ENCODE results near the gene FAM240B.

The FAM240B gene

DNA sequence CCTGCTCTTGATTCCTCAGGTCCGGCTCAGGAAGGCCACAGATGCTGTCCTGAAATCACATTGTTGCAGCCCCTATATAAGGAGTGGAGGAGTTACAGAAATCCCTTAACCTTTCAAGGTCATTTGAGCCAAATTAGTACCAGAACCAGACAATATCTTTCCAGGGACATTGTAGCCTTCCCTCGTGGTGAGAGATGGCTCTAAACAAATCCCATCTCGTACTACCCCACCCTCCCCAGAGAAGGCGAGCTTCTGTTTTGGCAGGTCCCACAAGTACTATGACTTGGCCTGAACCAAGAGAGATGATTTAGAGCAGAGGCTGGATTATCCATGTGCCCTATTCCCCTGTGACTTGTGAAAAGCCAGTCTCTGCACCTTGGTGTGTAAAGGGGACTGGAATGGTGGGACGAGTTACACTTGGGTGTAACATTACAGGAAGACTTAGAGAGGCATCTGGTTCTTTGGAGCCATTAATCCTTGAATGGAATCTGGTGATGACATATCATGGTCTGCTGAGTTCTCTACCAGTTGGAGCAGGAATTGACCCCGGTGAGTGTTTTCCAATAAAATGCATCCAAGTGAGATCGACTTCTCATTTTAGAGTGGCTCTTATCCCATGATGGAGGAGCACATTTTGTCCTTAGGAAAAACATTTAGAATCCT, at the start of gene FAM240B:
Gene FAM240B (minus strand): TSS at position 51 of the 663 bp plus-strand sequence. CDS start 16,134 bp downstream, outside the sequence.
- no peak for FAIRE-seq

DNA sequence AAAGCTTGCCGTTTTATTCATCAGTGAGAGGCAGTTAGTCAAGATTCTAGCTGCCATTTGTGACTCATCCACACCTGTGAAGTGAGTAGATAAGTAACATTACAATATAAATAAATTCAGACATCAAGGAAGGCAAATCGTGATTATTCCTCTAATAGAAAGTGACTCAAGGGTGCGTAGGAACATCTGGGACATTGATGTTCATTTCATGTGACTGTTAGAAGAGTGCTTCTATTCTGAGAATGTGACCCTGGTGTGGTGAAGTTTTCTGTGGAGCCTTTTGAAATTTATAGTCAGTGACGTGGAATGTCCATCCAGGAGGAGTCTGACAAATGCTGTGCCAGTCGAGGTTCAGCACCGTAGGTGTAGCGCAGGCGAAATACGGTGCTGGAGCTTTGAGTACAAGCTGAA, 48.4 kb upstream of the FAM240B start:
- FAIRE-seq = no peak

DNA sequence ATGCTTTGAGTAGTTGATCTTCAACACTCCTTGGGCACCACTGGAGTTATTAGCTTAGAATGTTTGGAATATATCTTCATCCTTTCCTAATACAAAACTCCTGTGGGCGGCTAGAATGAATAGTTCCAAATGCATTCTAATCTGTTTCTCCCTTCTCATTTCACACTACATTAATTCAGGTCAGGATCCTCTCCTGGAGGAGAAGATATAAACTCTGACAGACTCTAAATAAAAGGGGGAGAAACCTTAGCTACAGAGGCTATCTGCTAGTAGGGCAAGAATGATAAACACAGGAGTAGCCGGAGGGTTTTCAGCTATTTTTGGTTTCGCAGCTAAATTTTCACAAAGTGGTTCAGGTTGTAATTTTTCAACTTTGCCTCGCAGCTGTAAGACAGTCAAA, 45.2 kb upstream of the FAM240B start:
- FAIRE-seq = no peak

DNA sequence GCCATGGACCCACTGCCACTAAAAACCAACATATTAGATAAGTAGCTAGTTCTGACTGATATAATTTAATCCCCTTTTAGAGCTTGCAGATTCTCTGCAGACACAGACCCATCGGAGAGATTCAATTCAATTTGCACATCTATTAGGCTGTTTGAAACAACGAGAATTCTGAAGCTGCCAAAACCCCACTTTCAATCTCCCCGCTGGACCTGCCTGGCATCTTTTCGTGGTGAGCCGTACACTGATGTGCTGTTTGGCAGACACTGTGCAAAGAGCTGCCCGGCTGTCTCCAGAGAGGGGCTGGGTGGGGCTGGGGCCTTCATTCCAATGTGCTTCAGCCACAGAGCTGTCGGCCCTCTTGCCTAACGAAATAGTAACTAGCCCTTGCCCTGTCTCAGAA, 42.1 kb upstream of the FAM240B start:
- no peak for FAIRE-seq

DNA sequence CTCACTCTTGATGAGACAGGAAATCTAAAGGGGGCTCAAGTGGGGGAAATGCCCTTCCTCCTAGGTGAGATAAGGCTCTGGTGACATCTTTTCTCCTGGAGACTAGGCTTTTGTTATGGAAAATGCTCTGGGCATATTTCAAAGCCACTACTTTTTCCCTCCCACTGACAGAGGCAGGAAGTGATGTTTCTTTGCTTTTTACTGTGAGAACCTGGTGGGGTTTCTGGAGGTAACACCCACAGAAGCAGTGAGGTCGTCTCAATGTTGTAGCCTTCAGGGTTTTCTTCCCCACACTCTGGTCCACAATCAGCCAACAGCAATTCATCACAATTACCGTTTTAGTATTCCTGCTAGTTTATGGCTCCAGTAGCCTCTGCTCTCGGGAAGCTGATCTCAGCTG, 41.4 kb upstream of the FAM240B start:
- FAIRE-seq = no peak

DNA sequence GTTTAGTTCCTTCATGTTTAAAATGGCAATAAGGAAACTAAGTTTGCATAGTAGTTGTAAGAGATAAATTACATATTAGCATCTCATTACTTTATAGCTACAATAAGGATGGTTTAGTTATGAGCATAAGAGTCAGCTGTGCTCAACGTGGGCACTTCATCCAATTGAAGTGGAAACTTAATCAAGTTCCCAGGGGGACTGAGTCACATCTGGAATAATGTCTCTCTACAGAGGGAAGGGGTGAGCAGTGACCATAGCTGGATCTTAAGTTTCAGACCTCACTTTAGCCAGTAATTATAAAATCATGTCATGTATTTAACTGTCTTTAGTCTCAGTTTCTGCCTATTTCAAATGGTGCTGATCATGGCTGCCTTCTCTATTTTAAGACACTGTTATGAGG, 36.8 kb upstream of the FAM240B start:
- FAIRE-seq = no peak

DNA sequence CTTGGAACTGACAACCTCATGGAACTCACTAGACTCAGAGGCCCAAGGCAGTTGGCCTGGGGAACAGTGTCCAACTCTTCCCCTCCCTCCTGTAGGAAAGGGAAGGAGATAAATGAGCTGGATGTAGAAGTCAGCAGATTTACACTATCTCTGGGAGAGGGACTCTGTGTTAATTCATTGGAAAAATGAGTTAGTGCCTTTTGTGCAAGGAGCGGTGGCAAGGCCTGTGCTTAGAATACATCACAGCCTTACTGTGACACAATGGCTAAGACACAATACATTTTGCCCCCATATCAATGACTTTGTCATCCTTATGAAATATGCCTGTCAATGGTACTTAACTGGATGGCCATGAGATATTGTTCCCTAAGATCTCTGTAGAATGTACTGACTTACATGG, 28.0 kb upstream of the FAM240B start:
- FAIRE-seq = no peak

DNA sequence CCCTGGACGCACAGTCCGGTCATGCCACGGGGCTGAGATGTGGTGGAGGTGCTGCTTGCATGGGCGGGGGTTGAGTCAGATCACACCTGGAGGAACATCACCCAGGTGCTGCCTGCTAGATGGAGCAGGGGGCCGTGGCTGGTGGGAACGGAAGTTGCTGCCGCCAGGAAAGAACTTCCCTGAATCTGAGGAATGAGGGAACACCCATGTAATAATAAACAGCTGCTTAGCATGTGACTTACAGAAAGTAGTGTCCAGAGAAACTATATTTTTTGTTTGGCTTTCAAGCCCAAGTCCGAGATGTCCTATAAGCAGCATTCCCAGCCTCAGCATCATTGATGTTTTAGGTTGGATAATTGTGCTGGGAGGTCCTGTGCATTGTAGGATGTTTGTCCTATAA, 27.1 kb upstream of the FAM240B start:
- FAIRE-seq = no peak

DNA sequence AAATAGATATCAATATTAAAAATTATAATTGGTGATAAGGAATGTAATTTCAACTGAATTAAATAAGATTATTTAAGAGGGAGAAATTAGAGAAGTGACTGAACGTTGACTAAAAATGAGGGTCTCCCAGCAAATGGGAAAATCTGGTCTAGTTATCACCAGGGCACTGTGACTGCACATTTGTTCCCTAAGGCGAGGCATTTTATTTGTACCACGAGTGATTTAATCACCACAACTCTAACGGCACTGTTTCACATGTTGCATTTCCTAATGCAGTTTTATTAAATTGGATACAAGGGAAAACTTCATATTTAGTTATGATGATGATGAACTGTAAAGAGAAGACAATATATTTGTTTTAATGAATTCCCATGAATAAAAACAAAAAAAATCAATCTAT, 26.4 kb upstream of the FAM240B start:
- FAIRE-seq = no peak

DNA sequence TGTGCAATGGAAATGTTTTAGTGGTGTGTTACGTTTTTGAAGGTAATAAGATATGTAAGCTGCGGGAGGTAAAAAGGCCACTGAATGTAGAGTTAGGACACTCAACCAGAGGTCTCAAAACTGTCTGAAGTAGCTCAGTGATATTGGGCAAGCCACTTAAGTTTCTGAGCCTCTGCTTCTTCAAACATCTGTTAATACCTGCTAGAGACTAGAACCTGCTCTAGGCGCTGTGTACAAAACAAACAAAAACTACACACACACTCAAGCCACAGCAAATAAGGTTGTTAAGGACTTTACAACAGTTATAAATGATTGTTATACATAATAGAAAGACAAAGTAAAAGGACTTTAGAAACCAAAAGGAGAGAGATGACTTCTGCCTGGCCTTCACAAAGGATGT, 24.6 kb upstream of the FAM240B start:
- no peak for FAIRE-seq

DNA sequence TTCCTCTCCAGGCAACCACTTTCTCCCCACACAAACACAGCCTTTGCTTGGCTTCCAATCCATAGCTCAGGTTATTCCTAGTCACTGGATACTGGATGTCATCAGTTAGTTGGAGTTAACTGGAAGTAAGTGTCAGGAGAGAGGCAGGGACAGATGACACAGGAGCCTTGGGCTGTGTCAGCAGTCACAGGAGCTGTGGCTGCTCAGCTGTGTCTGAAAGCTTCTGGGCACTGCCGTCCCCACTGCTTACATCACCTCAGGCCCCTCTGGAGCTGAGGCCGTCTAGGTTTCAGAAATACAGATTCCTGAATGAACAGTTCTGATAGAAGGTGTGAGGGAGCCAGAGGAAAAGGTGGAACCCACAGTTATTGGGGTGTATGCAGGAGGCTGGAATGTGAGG, 17.3 kb upstream of the FAM240B start:
- FAIRE-seq = no peak

DNA sequence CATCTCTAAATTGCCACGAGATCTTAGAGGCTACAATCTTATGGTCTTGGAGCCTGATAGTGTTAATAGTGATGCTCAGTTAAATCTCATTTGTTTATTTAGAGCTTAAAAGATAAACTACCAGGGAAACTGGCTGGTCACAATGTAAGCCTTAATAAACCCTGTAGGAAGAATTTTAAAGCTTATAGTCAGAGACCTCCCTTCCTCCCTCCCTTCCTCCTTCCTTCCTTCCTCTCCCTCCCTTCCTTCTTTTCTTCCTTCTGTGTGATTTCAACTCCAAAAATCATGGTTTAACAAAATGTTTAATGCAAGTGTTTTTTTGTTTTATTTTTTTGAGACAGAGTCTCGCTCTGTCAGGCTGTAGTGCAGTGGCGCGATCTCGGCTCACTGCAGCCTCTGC, 14.9 kb upstream of the FAM240B start:
- no peak for FAIRE-seq

DNA sequence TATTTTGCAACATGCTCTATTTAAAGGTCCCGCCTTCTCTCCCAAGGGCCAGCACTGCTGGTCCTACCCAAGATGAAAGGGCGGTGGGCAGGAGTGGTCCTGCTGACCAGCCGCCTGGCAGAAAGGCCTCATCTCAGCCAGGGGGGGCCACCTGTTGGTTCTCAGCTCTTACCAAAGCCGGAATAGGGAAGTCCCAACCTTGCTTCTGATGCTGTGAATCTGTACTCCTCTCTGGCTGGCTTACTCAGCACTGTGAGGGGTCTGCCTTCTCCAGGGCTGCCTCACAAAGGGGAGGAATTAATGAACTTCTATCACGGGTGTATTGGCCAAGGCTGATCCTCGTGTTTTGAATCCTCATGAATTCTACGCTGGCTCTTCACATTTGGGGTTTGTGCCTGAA, 13.6 kb upstream of the FAM240B start:
- FAIRE-seq = no peak

DNA sequence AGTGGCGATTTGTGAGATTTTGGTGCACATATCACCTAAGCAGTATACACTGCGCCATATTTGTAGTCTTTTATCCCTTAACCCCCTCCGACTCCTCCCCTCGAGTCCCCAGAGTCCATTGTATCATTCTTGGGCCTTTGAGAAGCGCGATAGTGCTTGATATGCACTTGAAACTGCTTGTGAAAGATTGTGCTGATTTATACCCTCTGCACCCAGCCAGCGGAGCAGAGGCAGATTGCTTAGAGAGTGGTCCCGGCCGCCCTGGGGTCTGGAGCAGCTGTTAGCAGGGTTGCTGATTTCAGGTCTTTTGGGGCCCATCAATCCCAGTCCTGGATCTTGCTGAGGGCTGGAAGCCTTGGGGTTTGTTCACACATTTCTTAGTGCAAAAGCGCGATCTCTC, 13.0 kb upstream of the FAM240B start:
- no peak for FAIRE-seq

DNA sequence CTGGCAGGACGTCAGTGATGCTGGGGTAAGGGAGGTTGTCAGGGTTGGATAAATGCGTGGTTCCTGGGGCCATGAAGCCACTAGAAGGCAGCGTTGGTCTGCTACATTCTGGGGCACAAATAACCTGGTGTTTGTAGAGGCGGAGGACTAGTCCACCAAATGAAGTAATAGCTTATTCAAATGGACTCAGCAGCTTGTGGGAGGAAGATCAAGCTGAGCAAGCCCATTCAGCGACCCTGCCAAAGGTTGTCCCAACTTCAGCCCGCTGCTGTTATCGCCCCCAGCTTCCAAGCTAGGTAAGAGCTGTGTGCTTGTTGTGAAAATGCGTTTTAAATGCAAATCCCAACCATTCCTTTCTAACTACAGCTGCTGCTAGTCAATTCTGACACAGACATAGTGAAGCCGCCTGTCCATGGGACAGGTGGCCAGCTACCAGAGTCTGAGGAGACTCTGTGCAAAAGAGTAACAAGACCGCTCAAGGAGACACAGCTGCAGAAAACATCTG, 7.6 kb upstream of the FAM240B start:
- FAIRE-seq = no peak

DNA sequence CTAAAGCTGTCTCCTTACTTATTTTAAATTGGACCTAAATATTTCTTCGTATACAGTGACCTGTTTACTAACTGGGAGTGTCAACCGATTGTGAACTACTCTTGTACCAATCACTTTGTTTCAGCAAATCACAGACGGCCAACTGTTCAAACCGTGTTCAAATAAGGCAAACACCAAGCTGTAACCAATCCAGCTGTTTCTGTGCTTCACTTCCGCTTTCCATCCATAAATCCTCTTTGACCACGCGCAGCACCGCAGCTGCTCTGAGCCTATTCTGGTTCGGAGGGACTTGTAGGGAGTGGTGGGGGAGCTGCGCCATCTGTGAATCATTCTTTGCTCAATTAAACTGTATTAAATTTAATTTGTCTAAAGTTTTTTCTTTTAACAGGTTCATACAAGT, 4.8 kb upstream of the FAM240B start:
- FAIRE-seq = no peak

DNA sequence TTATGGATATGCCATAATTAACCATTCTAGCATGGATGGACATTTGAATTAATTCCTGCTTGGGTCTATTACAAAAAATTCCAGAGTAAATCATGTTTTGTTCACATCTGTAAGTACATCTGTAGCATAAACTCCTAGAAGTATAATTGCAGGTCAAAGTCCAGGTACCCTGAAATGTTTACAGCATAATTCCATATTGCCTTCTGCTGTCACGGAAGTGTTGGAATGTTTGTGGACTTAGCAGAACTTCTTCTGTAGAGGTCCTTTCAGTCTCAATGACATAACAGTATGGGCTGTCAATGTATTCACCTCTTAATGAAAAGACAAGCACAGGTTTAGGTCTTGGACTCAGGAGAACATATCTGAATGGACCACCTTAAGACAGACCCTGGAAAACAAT, 1.8 kb downstream of the FAM240B start:
- no peak for FAIRE-seq

DNA sequence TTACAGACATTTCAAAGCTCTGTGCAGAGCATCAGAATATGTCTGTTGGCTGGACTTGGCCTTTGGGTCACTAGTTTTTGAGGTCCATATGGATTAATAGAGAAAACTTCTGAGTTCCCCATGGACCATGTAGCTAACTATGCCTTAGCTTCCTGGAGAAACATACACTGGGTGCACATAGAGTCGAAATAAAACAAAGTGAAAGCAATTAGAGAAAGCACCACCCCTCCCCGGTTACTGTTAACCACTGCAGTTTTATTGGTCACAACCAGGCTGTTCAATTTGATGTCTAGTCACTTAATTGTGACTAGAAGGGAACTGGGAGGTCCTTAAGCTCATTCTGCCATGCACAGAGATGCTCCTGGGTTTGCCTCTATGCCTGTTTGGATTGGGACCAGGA, 4.2 kb downstream of the FAM240B start:
- no peak for FAIRE-seq

DNA sequence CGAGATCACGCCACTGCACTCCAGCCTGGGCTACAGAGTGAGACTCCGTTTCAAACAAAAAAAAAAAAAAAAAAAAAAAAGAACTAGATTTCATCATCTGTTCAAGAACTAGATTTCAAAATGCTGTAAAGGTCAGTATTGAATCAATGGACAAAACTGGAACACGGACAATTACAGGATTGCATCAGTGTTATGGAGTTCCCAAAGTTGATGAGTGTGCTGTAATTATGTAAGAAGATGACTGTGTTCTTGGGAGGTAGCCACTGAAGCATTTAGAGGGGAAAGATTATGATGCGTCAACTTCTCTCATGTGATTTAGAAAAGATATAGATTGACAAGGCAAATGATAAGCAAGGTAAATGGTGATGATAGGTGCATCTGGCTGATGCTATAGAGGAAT, 6.5 kb downstream of the FAM240B start:
- no peak for FAIRE-seq

DNA sequence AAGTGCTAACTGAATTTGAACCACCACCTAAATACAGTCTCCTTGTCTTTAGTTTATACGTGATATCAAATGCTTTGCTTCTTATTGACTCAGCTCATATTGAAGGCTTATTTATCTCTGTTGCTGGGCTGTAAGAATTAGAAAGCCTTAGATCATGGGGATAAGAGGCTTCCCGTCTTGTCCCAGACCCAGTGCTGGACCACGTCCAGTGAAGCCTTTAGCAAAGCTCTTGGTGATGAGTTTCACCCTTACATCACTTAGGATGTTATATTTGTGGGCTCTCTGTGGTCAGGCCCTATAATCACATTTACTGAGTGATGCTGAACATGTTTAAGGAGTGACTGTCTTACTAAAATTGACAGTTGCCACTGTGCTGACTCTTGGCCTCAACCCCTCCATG, 11.2 kb downstream of the FAM240B start:
- no peak for FAIRE-seq

DNA sequence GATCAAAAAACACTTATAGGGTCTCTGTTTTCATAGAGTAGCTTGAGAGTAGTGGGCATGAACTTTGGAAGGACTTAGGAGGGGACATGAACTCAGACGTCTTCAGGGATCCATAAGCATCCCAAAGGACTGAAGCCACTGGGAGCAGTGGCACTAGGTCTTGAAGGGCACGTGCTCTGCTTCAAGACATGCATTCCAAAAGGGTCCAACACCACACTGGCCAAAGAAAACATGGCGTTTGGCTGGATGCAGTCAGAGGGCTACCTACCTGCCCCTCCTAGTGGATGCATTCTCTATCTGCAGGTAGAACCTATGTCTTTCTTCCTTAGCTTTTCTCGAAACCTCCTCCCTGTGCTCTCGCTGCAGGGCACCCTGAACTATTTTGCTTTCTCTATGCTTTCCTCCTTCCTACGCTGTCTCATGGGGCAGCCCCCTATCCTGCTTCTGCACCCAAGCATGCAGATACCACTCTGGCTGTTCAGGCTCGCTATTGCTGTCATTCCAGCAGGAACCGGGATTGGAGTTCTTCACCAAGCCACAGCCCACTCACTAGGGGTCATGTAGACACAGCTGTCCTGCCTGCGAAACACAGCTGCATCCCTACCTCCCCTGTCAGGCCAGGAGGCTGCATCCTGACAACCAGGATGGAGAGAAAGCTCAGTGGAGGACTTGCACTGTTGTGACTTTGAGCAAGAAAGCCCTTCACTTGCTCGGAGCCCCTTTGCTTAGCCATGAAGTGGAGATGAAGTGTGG, 11.9 kb downstream of the FAM240B start:
- no peak for FAIRE-seq

DNA sequence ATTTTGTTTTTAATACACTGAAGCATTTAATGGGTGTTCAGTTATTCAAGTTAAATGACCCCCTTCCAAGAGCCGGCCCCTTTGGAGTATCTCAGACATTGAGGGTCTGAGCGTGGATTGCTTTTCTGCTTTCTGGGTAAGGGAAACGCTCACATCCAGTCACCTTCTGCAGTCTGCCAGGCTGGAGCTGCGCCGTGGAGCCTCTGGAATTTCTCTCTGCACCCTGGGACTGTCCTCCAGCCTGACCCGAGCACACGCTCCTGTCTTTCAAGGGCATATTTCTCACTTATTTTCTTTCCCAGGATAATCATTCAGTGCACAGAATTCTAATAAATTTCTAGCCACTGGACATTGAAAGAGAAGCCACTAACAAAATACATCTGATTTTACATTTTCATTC, 13.4 kb downstream of the FAM240B start:
- no peak for FAIRE-seq

DNA sequence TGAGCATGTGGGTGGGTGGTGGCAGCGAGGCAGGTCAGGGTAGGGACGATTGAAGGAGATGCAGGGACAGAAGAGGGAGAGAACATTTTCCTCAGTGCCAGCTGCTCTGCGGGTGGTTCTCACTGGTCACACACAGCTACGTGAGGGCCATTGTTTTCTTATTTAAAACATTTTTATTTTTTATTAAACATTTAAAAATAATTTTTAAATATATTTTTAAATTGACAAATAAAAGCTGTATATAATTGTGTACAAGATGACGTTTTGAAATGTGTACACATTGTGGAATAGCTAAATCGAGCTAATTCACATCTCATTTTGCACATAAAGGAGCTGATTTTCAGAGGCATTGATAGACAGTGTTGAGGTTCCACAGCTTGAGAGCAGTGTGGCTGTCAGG, 14.0 kb downstream of the FAM240B start:
- FAIRE-seq = no peak

DNA sequence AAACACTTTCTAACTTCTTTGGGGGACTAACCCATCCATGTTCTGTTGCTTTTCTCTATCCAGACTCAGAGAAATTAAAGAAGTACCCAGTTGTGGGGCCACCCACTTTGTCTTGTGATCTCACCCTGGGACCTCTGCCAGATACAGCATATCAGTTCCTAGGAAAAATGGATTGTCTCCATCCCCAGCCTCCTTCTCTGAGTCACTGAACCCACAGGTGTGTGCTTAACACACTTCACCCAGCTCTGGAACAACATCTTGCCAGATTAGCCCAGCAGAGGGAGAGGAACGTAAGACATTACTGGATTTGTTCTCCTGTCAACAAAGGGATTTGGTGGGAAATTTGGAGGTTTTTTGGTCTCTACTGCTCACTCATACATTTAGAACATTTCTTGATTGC, 19.2 kb downstream of the FAM240B start:
- no peak for FAIRE-seq

DNA sequence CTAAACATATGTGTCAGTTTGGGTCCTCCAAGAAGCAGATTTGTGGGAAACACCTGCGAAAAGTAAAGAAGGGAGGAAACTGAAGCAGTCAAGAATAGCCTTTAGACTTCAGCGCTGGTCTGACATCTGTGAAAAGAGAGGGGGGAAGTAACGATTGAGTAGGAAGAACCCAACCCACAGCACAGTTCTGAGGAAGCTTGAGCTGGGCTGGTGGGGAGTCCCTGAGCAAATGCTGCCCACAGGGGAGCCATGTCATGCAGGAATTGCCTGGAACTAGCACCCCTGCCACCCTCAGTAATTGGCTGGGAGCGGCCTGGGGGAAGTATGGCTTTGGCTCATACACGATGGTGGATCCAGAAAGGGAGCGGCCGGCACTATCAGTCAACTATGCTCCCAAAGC, 20.6 kb downstream of the FAM240B start:
- FAIRE-seq = no peak

All from G401.6 (cell line).